H9 (cell line): ENCODE data around the gene C1orf146. TPM values are rescaled to one million over a fixed set of nuclear protein-coding genes. Genes with fewer than 3 reads are reported as not detected.

ENCODE experiments used
- DNase-seq: peaks from one replicate; pipeline ENCODE4 v3.0.0-alpha.2; 2017
- H2AFZ ChIP-seq: one replicate; pipeline ENCODE4 v1.6.1; 2013; ENCODE audit warnings: mild to moderate bottlenecking, low read length, control low read depth, moderate library complexity
- H2AK5ac ChIP-seq: 2 replicates; pipeline ENCODE4 v1.6.1; 2013; ENCODE audit warnings: low read length, control low read depth, mixed read lengths; ENCODE audit not compliant: insufficient read length
- H2BK120ac ChIP-seq: one replicate; pipeline ENCODE4 v1.6.1; 2013; ENCODE audit warnings: low read depth, mild to moderate bottlenecking, low read length, control low read depth, inconsistent platforms; ENCODE audit not compliant: poor library complexity, severe bottlenecking
- H2BK12ac ChIP-seq: 2 replicates; pipeline ENCODE4 v1.6.1; 2013; ENCODE audit warnings: low read length, control low read depth, mixed read lengths, low read depth; ENCODE audit not compliant: insufficient read length
- H2BK15ac ChIP-seq: 2 replicates; pipeline ENCODE4 v1.6.1; 2013; ENCODE audit warnings: low read depth, low read length, control low read depth
- H2BK20ac ChIP-seq: one replicate; pipeline ENCODE4 v1.6.1; 2013; ENCODE audit warnings: low read depth, mild to moderate bottlenecking, low read length, control low read depth, inconsistent platforms; ENCODE audit not compliant: poor library complexity, severe bottlenecking
- H2BK5ac ChIP-seq: 2 replicates; pipeline ENCODE4 v1.6.1; 2013; ENCODE audit warnings: low read length, control low read depth, mixed read lengths; ENCODE audit not compliant: insufficient read length
- H3K14ac ChIP-seq: 2 replicates; pipeline ENCODE4 v1.6.1; 2013; ENCODE audit warnings: low read length, control low read depth; ENCODE audit not compliant: insufficient read depth
- H3K18ac ChIP-seq: 2 replicates; pipeline ENCODE4 v1.6.1; 2013; ENCODE audit warnings: low read depth, mild to moderate bottlenecking, mixed read lengths, low read length, control low read depth; ENCODE audit not compliant: insufficient read length
- H3K23ac ChIP-seq: 2 replicates; pipeline ENCODE4 v1.6.1; 2013; ENCODE audit warnings: low read length, control low read depth, mixed read lengths, low read depth; ENCODE audit not compliant: insufficient read length
- H3K23me2 ChIP-seq: 2 replicates; pipeline ENCODE4 v1.6.1; 2013; ENCODE audit warnings: low read depth, mild to moderate bottlenecking, mixed read lengths, low read length, control low read depth; ENCODE audit not compliant: insufficient read length, poor library complexity, severe bottlenecking
- H3K27ac ChIP-seq: 2 replicates; pipeline ENCODE4 v1.5.1; 2013; ENCODE audit warnings: low read length, control low read depth, mixed read lengths, low read depth; ENCODE audit not compliant: insufficient read length
- H3K27me3 ChIP-seq: 2 replicates; pipeline ENCODE4 v1.6.1; 2013; ENCODE audit warnings: low read length, control low read depth, inconsistent platforms; ENCODE audit not compliant: insufficient read depth
- H3K4ac ChIP-seq: 2 replicates; pipeline ENCODE4 v1.6.1; 2013; ENCODE audit warnings: low read depth, mild to moderate bottlenecking, control low read depth, inconsistent platforms, low read length, moderate library complexity
- H3K4me1 ChIP-seq: 2 replicates; pipeline ENCODE4 v1.6.1; 2013; ENCODE audit warnings: low read length, control low read depth, inconsistent platforms; ENCODE audit not compliant: insufficient read depth
- H3K4me2 ChIP-seq: 2 replicates; pipeline ENCODE4 v1.6.1; 2013; ENCODE audit warnings: low read length, control low read depth, mixed read lengths; ENCODE audit not compliant: insufficient read length, insufficient read depth
- H3K56ac ChIP-seq: 2 replicates; pipeline ENCODE4 v1.6.1; 2013; ENCODE audit warnings: low read depth, mild to moderate bottlenecking, mixed read lengths, low read length, control low read depth; ENCODE audit not compliant: insufficient read length
- H3K79me1 ChIP-seq: 2 replicates; pipeline ENCODE4 v1.6.1; 2013; ENCODE audit warnings: low read depth, mild to moderate bottlenecking, moderate library complexity, low read length, control low read depth, inconsistent platforms; ENCODE audit not compliant: insufficient read depth, poor library complexity, severe bottlenecking
- H3K79me2 ChIP-seq: 2 replicates; pipeline ENCODE4 v1.6.1; 2013; ENCODE audit warnings: low read length, control low read depth, inconsistent platforms; ENCODE audit not compliant: insufficient read depth
- H3K9ac ChIP-seq: 2 replicates; pipeline ENCODE4 v1.6.1; 2013; ENCODE audit warnings: low read length, control low read depth, mixed read lengths; ENCODE audit not compliant: insufficient read length; ENCODE audit errors: extremely low read depth
- H3K9me3 ChIP-seq: one replicate; pipeline ENCODE4 v1.6.1; 2013; ENCODE audit warnings: low read depth, low read length, inconsistent platforms; ENCODE audit not compliant: control insufficient read depth
- H3T11ph ChIP-seq: one replicate; pipeline ENCODE4 v1.6.1; 2013; ENCODE audit warnings: mild to moderate bottlenecking, low read length, control low read depth, inconsistent platforms
- H4K20me1 ChIP-seq: one replicate; pipeline ENCODE4 v1.6.1; 2013; ENCODE audit not compliant: control insufficient read depth, insufficient read length, insufficient read depth
- H4K5ac ChIP-seq: 2 replicates; pipeline ENCODE4 v1.6.1; 2013; ENCODE audit warnings: low read depth, mild to moderate bottlenecking, mixed read lengths, low read length, control low read depth; ENCODE audit not compliant: insufficient read length
- H4K8ac ChIP-seq: replicated peaks from 2 replicates; pipeline ENCODE4 v1.6.1; 2013; ENCODE audit warnings: low read length, control low read depth, mixed read lengths, low read depth; ENCODE audit not compliant: insufficient read length
- H4K91ac ChIP-seq: 2 replicates; pipeline ENCODE4 v1.6.1; 2013; ENCODE audit warnings: low read depth, mild to moderate bottlenecking, moderate library complexity, mixed read lengths, low read length, control low read depth; ENCODE audit not compliant: insufficient read length
- H3K27ac Mint-ChIP-seq, 3 experiments: 2 replicates in 2 of 3; 3 replicates in 1 of 3; pipeline ENCODE4 v1.8.0; 2020 to 2021; ENCODE audit warnings: mixed read lengths in 3 of 3, mild to moderate bottlenecking in 1 of 3, moderate library complexity in 1 of 3
- H3K27me3 Mint-ChIP-seq: 2 replicates; pipeline ENCODE4 v1.8.0; 2021; ENCODE audit warnings: low read depth, mild to moderate bottlenecking, moderate library complexity, mixed read lengths
- H3K36me3 Mint-ChIP-seq, 3 experiments: 2 replicates in 2 of 3; 3 replicates in 1 of 3; pipeline ENCODE4 v1.8.0; 2020 to 2021; ENCODE audit warnings: low read depth in 3 of 3, mixed read lengths in 3 of 3; ENCODE audit not compliant: insufficient read depth in 1 of 3
- H3K4me1 Mint-ChIP-seq, 2 experiments: 2 replicates each; pipeline ENCODE4 v1.8.0; 2020; ENCODE audit warnings: mixed read lengths in 2 of 2
- H3K4me3 Mint-ChIP-seq, 2 experiments: 2 replicates in 1 of 2; 3 replicates in 1 of 2; pipeline ENCODE4 v1.8.0; 2020 to 2021; ENCODE audit warnings: mild to moderate bottlenecking in 2 of 2, mixed read lengths in 2 of 2, moderate library complexity in 1 of 2
- H3K9me3 Mint-ChIP-seq, 2 experiments: 2 replicates in 1 of 2; 3 replicates in 1 of 2; pipeline ENCODE4 v1.8.0; 2020; ENCODE audit warnings: mild to moderate bottlenecking in 2 of 2, mixed read lengths in 2 of 2, moderate library complexity in 1 of 2
- CTCF ChIP-seq: fragments of 200-600 bp; sonication (generic); conservative IDR thresholded peaks from 3 replicates; pipeline ENCODE4 v1.8.0; 2021; ENCODE audit warnings: antibody characterized with exemption, mild to moderate bottlenecking
- WGBS: extraction: QIAGEN DNeasy Blood & Tissue Kit; methylation state at CpG from one replicate; pipeline ENCODE4 v1.1.7; 2013; ENCODE audit warnings: missing lambda C conversion rate, low lambda C conversion rate, mixed read lengths; ENCODE audit not compliant: insufficient read length; ENCODE audit errors: extremely low coverage; 5-methylcytosine and 5-hydroxymethylcytosine counted together
- total RNA-seq: library from RNA; stranded (reverse); gene quantifications from 2 replicates; pipeline ENCODE4 v1.2.1, GENCODE V29; 2021

Gene C1orf146
- total RNA-seq, 1 experiment from 2014 or later: not detected

GRCh38 chr1:92259350-92259749 is 41.6 kb downstream of the C1orf146 start:
- no peak overlapping the region for H2BK5ac ChIP-seq
- Mint-ChIP-seq H3K9me3 (no peaks in the 10 kb centered on the region; a peak in 1 of 5 replicates), H3K4me3 (no peak overlapping the region), H3K27me3 (no peaks in the 10 kb centered on the region), H3K4me1 (no peaks in the 10 kb centered on the region), H3K27ac (no peak overlapping the region), H3K36me3 (peaks cover 36 to 75% (median 72%) of the 10 kb centered on the region in 3 experiments)
- H3K14ac ChIP-seq: no peak overlapping the region
- no peak overlapping the region for H2BK12ac ChIP-seq
- no peaks in the 10 kb centered on the region for H4K20me1 ChIP-seq
- H3K23ac ChIP-seq: no peak overlapping the region
- no CpG with 5 or more reads among the region's 1 CpG for WGBS
- no peak overlapping the region for H4K91ac ChIP-seq
- H3K56ac ChIP-seq: no peak overlapping the region
- no peak overlapping the region for H4K8ac ChIP-seq
- H3K18ac ChIP-seq: no peak overlapping the region
- no peak overlapping the region for H3T11ph ChIP-seq
- no peak overlapping the region for H3K4me2 ChIP-seq
- H2BK15ac ChIP-seq: no peak overlapping the region
- H2BK20ac ChIP-seq: no peak overlapping the region
- no peak overlapping the region for H3K9ac ChIP-seq
- no peak overlapping the region for H3K4ac ChIP-seq
- H3K23me2 ChIP-seq: no peaks in the 10 kb centered on the region
- H3K4me1 ChIP-seq: no peaks in the 10 kb centered on the region
- no peak overlapping the region for H2AK5ac ChIP-seq
- DNase-seq: no peak
- no peaks in the 10 kb centered on the region for H3K27me3 ChIP-seq
- no peak overlapping the region for H2BK120ac ChIP-seq
- H3K27ac ChIP-seq: no peak overlapping the region
- H2AFZ ChIP-seq: no peak overlapping the region
- H3K79me2 ChIP-seq: no peaks in the 10 kb centered on the region
- H3K79me1 ChIP-seq: no peaks in the 10 kb centered on the region
- H4K5ac ChIP-seq: no peak overlapping the region
- H3K9me3 ChIP-seq: no peaks in the 10 kb centered on the region
- no peak for TF ChIP-seq CTCF
